Hepatocyte (in vitro differentiated cells): ENCODE data around the gene GRM8.

ENCODE experiments used
- EZH2 ChIP-seq: fragments of 200-600 bp; sonication (generic); IDR thresholded peaks from 2 replicates; pipeline ENCODE4 v1.6.1; 2016; ENCODE audit warnings: antibody characterized with exemption, mild to moderate bottlenecking, borderline replicate concordance
- EZH2phosphoT487 ChIP-seq: fragments of 200-600 bp; sonication (generic); IDR thresholded peaks from one replicate; pipeline ENCODE4 v1.6.1; 2018; ENCODE audit warnings: antibody characterized with exemption, mild to moderate bottlenecking, low read depth, moderate library complexity; ENCODE audit not compliant: unreplicated experiment, severe bottlenecking
- TF ChIP-seq, protein P1 (sequence below): fragments of 200-600 bp; sonication (generic); IDR thresholded peaks from 2 replicates; pipeline ENCODE4 v1.5.1; 2016; ENCODE audit warnings: antibody characterized with exemption, mild to moderate bottlenecking; ENCODE audit not compliant: poor library complexity

DNA sequence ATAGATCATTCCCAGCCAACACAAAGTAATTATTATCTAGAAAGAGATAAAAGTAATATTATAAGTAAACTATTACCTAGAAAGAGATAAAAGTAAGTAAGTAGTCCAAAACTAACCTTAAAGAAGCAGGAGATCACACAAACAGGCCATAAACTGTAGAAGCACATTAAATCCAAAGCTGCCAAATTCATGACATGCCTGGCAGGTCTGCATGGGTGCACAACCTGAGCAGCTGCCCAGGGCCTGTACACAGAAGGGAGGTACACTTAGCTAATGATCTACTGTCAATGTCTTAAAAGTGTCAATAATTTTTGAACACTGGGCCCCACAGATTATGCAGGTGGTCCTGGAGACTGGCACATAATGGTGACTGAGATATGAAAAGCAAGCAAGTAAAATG is 196.5 kb downstream of the GRM8 start:
- TF ChIP-seq, protein P1, sequence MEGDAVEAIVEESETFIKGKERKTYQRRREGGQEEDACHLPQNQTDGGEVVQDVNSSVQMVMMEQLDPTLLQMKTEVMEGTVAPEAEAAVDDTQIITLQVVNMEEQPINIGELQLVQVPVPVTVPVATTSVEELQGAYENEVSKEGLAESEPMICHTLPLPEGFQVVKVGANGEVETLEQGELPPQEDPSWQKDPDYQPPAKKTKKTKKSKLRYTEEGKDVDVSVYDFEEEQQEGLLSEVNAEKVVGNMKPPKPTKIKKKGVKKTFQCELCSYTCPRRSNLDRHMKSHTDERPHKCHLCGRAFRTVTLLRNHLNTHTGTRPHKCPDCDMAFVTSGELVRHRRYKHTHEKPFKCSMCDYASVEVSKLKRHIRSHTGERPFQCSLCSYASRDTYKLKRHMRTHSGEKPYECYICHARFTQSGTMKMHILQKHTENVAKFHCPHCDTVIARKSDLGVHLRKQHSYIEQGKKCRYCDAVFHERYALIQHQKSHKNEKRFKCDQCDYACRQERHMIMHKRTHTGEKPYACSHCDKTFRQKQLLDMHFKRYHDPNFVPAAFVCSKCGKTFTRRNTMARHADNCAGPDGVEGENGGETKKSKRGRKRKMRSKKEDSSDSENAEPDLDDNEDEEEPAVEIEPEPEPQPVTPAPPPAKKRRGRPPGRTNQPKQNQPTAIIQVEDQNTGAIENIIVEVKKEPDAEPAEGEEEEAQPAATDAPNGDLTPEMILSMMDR: no peak
- no peak for TF ChIP-seq EZH2phosphoT487
- no peak for TF ChIP-seq EZH2
